Subcutaneous adipose tissue (tissue), 4 donors: ENCODE data around the gene BRIX1. TPM values are rescaled to one million over a fixed set of nuclear protein-coding genes. Genes with fewer than 3 reads are reported as not detected.

Experiments used
- CTCF ChIP-seq: fragments of 450-650 bp; IDR thresholded peaks from one replicate; pipeline ENCODE4 v1.5.1; 2016; ENCODE audit warnings: low read depth, mild to moderate bottlenecking, control low read depth, antibody characterized with exemption, moderate library complexity
- total RNA-seq, 4 donors: library from RNA; depleted of rRNA; stranded (reverse); fragments of >200 nt; gene quantifications; one replicate each; pipeline ENCODE4 v1.1.0, GENCODE V29; 2016

BRIX1 gene
- total RNA-seq, 4 donors from 2014 or later = 14.3 to 33.8 (median 19.1) TPM

- no peak for TF ChIP-seq CTCF
Observed at GRCh38 chr5:34914671-34915138, 806 bp upstream of the BRIX1 start.

DNA sequence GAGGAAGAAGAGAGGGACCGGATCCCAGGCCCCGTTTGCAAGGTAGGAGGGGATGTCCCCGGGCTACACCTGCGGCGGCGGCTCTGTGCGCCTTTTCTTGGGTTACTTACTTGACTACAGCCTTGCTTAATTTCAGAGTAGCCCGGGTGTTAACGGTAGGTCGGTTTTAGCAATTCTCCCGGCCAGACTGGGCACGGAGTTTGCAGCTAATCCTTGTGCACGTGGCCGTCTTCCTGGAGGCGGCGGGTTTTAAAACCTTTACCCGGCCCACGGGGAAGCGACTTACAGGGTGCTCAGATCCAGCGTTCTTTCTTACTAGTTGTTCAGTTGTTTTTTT lies 313 bp downstream of the BRIX1 start:
- TF ChIP-seq CTCF = no peak

DNA sequence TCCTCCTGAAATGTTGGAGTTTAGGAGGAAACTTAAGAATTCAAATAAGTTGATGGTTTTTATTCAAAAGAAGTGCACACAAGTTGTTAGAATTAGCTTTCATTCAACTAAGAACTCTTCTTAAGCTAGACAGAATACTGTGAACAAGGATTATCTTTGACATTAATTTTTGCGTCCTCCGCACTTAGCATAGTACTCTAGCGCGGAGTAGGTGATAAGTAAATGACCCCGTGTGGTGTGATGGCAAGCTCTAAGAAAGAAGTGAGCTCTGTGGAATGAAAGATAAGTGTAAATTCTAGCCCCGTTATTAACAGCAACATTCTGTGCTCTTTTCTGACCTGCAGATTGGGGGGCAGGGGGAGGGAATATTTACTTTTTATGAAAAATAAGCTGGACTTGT lies 1.0 kb downstream of the BRIX1 start:
- no peak for TF ChIP-seq CTCF

DNA sequence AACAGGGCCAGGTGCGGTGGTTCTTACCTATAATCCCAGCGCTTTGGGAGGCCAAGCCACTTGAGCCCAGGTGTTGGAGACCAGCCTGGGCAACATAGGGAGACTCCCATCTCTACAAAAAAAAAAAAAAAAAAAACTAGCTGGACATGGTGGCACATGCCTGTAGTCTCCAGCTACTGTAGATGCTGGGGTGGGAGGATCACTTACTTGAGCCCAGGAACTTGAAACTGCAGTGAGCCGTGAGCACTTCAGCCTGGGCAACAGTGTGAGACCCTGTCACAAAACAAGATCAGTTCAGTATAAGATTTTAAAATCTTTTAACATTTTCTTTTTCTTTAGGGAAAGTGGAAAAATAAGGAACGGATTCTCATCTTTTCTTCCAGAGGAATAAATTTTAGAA lies 2.5 kb downstream of the BRIX1 start:
- TF ChIP-seq CTCF = no peak

- no peak for TF ChIP-seq CTCF
Observed at GRCh38 chr5:34919077-34919476, 3.6 kb downstream of the BRIX1 start.

DNA sequence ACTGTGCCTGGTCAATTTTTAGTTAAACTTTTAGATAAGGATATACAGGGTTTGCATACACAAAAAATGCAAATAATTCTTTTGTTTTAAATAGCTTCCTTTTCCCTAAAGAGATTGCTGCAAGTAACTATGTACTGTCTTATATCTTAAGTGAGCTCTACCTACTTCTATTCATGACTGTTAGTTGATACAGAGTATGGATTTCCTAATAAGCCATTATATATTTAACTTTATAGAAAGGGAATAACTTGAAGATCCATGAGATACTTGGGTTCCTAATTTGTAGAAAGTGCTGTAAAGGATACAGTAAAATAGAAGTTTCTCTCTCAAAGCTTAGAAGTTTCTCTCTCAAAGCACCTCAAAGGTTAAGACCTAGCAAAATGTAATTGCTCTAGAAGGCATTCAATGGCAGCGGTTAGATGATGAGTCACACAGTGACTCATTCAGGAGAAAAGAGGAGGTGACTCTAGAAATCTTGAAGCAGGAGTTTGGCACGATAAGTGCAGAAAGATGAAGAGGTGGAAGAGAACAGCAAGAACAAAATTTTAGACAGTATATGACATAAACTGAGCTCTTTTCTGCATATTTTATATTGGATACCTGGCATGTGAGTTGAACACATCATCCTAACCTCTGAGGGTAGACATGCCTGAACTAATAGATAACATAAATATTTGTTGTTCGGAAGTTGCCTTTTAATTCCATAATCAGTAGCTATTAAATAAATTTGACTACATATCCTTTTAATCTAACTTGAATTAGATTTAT lies 8.4 kb downstream of the BRIX1 start:
- TF ChIP-seq CTCF = no peak

GRCh38 chr5:34924462-34924765 lies 8.9 kb downstream of the BRIX1 start:
- TF ChIP-seq CTCF = no peak
